Stimulated activated CD4-positive, alpha-beta T cell treated with anti-CD3 and anti-CD28 coated beads, Interleukin-1b, Interleukin-23, amount 100 ng/mL, for 24 hours (primary cell): ENCODE measurements around the gene SMC4.

Source experiments
- DNase-seq, 4 experiments: peaks; one replicate each; pipeline ENCODE4 v3.0.0-alpha.2; 2020; ENCODE audit warnings: low read depth in 4 of 4, low spot score in 1 of 4

The SMC4 gene

GRCh38 chr3:160475884-160476283 lies 76.4 kb downstream of the SMC4 start:
- DNase-seq = no peak

GRCh38 chr3:160477750-160478149 lies 78.3 kb downstream of the SMC4 start:
- DNase-seq = no peak

- no peak for DNase-seq
These were observed 78.9 kb downstream of the SMC4 start for GRCh38 chr3:160478338-160478737.

- DNase-seq = no peak
These were observed 79.9 kb downstream of the SMC4 start for GRCh38 chr3:160479376-160479775.

GRCh38 chr3:160480931-160481330 lies 81.5 kb downstream of the SMC4 start:
- no peak for DNase-seq

GRCh38 chr3:160481856-160482255 lies 82.4 kb downstream of the SMC4 start:
- no peak for DNase-seq

- no peak for DNase-seq
These were observed 83.3 kb downstream of the SMC4 start for GRCh38 chr3:160482796-160483195.
